HepG2 (cell line): ENCODE results near the gene HECTD4. TPM values are rescaled to one million over a fixed set of nuclear protein-coding genes. Genes with fewer than 3 reads are reported as not detected.

ENCODE experiments used
- ATAC-seq: fragments of 200-7000 bp; cut with Tn5 transposase; 3 replicates; pipeline ENCODE4 v1.9.1; 2020; ENCODE audit warnings: mild to moderate bottlenecking, moderate library complexity
- BruUV-seq: library from RNA; stranded (reverse); fragments of 400-500 nt; replicated peaks from 2 replicates; lab custom pipeline; 2021; lab: Mats Ljungman, UMichigan
- CTCF ChIA-PET: fragments of 300-600 bp; formaldehyde crosslinking; extraction: SDS; loops from one replicate; lab custom pipeline; 2021; ENCODE audit warnings: low total read pairs, inconsistent platforms, low intra/inter-chr PET ratio; lab: Yijun Ruan, JAX
- POLR2A ChIA-PET: fragments of 350-600 bp; sonication (Branson Sonifier 250); formaldehyde crosslinking; loops from one replicate; lab custom pipeline; 2020; ENCODE audit warnings: antibody characterized with exemption, inconsistent platforms; lab: Yijun Ruan, JAX
- DNase-seq: peaks from one replicate; pipeline ENCODE4 v3.0.0-alpha.2; 2015; ENCODE audit warnings: low spot score
- FAIRE-seq: peaks from 3 replicates; lab custom pipeline; 2011; peaks lifted over from hg19 to GRCh38; lab: Jason Lieb, UNC
- H2AFZ ChIP-seq: one replicate; pipeline ENCODE4 v1.6.1; 2011; ENCODE audit warnings: low read length, inconsistent platforms
- H3K27ac ChIP-seq: fragments of 300-600 bp; 3 replicates; pipeline ENCODE4 v1.8.0; 2011; ENCODE audit warnings: mixed run types, mild to moderate bottlenecking, mixed read lengths, low read length, inconsistent platforms; ENCODE audit not compliant: insufficient read depth; ENCODE audit errors: extremely low read length
- H3K27me3 ChIP-seq, 2 experiments: fragments of 200-600 bp in 1 of 2; 2 replicates in 1 of 2; 3 replicates in 1 of 2; pipeline versions ENCODE4 v1.6.0 to v1.8.0; 2011; ENCODE audit warnings: low read length in 2 of 2, mild to moderate bottlenecking in 2 of 2, moderate library complexity in 2 of 2, inconsistent platforms in 1 of 2; ENCODE audit not compliant: insufficient read depth in 2 of 2, control insufficient read depth in 1 of 2
- H3K36me3 ChIP-seq, 2 experiments: fragments of 200-600 bp in 1 of 2; replicated peaks in 1 of 2; 2 replicates in 1 of 2; 3 replicates in 1 of 2; pipeline versions ENCODE4 v1.5.1 to v1.8.0; 2011; ENCODE audit warnings: low read length in 2 of 2, inconsistent platforms in 1 of 2; ENCODE audit not compliant: insufficient read depth in 2 of 2, control insufficient read depth in 1 of 2
- H3K4me1 ChIP-seq: 2 replicates; pipeline ENCODE4 v1.5.1; 2012; ENCODE audit warnings: low read length, inconsistent platforms; ENCODE audit not compliant: insufficient read depth
- H3K4me2 ChIP-seq: 2 replicates; pipeline ENCODE4 v1.6.0; 2011; ENCODE audit warnings: low read depth, low read length, inconsistent platforms
- H3K4me3 ChIP-seq, 3 experiments: fragments of 200-600 bp in 1 of 3; sonication (generic), shearing (Covaris generic) in 1 of 3; replicated peaks in 1 of 3; 2 replicates each; pipeline ENCODE4 v1.5.1; 2011 to 2016; ENCODE audit warnings: low read length in 3 of 3, inconsistent platforms in 2 of 3, low read depth in 2 of 3, mild to moderate bottlenecking in 2 of 3, control low read depth in 1 of 3, mixed read lengths in 1 of 3; ENCODE audit not compliant: insufficient read depth in 1 of 3
- H3K79me2 ChIP-seq: one replicate; pipeline ENCODE4 v1.6.1; 2011; ENCODE audit warnings: low read length, inconsistent platforms; ENCODE audit not compliant: insufficient read depth
- H3K9ac ChIP-seq: 2 replicates; pipeline ENCODE4 v1.6.0; 2011; ENCODE audit warnings: mild to moderate bottlenecking, low read depth, low read length, inconsistent platforms; ENCODE audit not compliant: insufficient read depth
- H3K9me3 ChIP-seq: 2 replicates; pipeline ENCODE4 v1.5.1; 2012; ENCODE audit warnings: mild to moderate bottlenecking, low read length
- H4K20me1 ChIP-seq: 2 replicates; pipeline ENCODE4 v1.6.0; 2011; ENCODE audit warnings: inconsistent platforms, mild to moderate bottlenecking, low read length, moderate library complexity; ENCODE audit not compliant: insufficient read depth
- PAXIP1 ChIP-seq: sonication (generic); formaldehyde crosslinking; conservative IDR thresholded peaks from 2 replicates; pipeline ENCODE4 v1.4.0; 2020; ENCODE audit warnings: mild to moderate bottlenecking, missing genetic modification reagents, moderate library complexity
- SOX6 ChIP-seq, 2 experiments: fragments of 450-650 bp in 1 of 2; sonication (generic) in 1 of 2; formaldehyde crosslinking in 1 of 2; IDR thresholded peaks; 2 replicates each; pipeline versions ENCODE4 v1.4.0 to v1.6.1; 2017 to 2020; ENCODE audit warnings: antibody characterized with exemption in 1 of 2, mild to moderate bottlenecking in 1 of 2, missing genetic modification reagents in 1 of 2
- TAF15 ChIP-seq: fragments of 200-400 bp; formaldehyde crosslinking; IDR thresholded peaks from one replicate; pipeline ENCODE4 v1.6.1; 2018; ENCODE audit warnings: mild to moderate bottlenecking, low read depth, low read length; ENCODE audit not compliant: poor library complexity, severe bottlenecking
- TBX2 ChIP-seq: sonication (generic); formaldehyde crosslinking; IDR thresholded peaks from 2 replicates; pipeline ENCODE4 v1.5.0; 2020; ENCODE audit warnings: missing genetic modification reagents, mild to moderate bottlenecking, borderline replicate concordance
- ZKSCAN1 ChIP-seq: fragments of 150-350 bp; IDR thresholded peaks from 2 replicates; pipeline ENCODE4 v1.6.1; 2014; ENCODE audit warnings: low read length
- ZNF768 ChIP-seq: sonication (generic); formaldehyde crosslinking; IDR thresholded peaks from 2 replicates; pipeline ENCODE4 v1.4.0; 2020; ENCODE audit warnings: missing genetic modification reagents
- WGBS: methylation state at CpG from one replicate; pipeline ENCODE4 v1.1.6; 2017; ENCODE audit warnings: low lambda C conversion rate; 5-methylcytosine and 5-hydroxymethylcytosine counted together
- in situ Hi-C: cut with HindIII; loops from 2 replicates; pipeline ENCODE4 v1.10.0; 2017; ENCODE audit warnings: low pct_unique_long_range_greater_than_20kb; ENCODE audit not compliant: extremely low pct_ligation_motif_present
- intact Hi-C: fragments of 100-400 bp; cut with micrococcal nuclease; formaldehyde crosslinking; loops from one replicate; pipeline ENCODE4 v1.10.0; 2022; ENCODE audit not compliant: unreplicated experiment
- polyA plus RNA-seq, 8 experiments: library from polyadenylated mRNA; depleted of rRNA in 3 of 8; stranded (reverse) in 7 of 8; unstranded in 1 of 8; fragments of >200 nt; fragmentation: Illumina TruSeq in 4 of 8; extraction: Trizol in 4 of 8; gene quantifications; 2 replicates each; pipeline versions ENCODE4 v1.2.1 to v1.2.3, GENCODE V29; 2011 to 2016; ENCODE audit warnings: low read depth in 4 of 8, missing spikeins in 1 of 8, mixed read lengths in 1 of 8; ENCODE audit not compliant: insufficient read depth in 1 of 8
- total RNA-seq, 5 experiments: library from RNA; depleted of rRNA; stranded (reverse); fragments of >200 nt; fragmentation: Illumina TruSeq; extraction: Trizol; gene quantifications; 2 replicates each; pipeline ENCODE4 v1.2.3, GENCODE V29; 2016; ENCODE audit warnings: low read depth in 1 of 5
- TF ChIP-seq, protein P1 (sequence below): sonication (generic); formaldehyde crosslinking; IDR thresholded peaks from 2 replicates; pipeline ENCODE4 v1.4.0; 2020; ENCODE audit warnings: mild to moderate bottlenecking, missing genetic modification reagents

The HECTD4 gene
- total and polyA plus RNA-seq, 2 of the 13 experiments (the other 11 are each of a cell fraction or from before 2014, with no cell fraction given), result 9.0 to 11.4 TPM

GRCh38 chr12:112307317-112308011 is 74.8 kb downstream of the HECTD4 start:
- BruUV-seq, result no TSS peak

More at GRCh38 chr12:112307317-112308011, 74.8 kb downstream of the HECTD4 start:
- Histone ChIP-seq H3K27me3 (no peaks in the 10 kb centered on the region), H3K4me3 (no peak overlapping the region), H3K9me3 (no peaks in the 10 kb centered on the region), H4K20me1 (no peaks in the 10 kb centered on the region), H3K9ac (no peak overlapping the region), H3K79me2 (no peaks in the 10 kb centered on the region), H3K36me3 (peaks cover 5 to 29% of the 10 kb centered on the region in 2 experiments; a peak in 4 of 5 replicates), H3K4me1 (peaks cover 16% of the 10 kb centered on the region), H3K27ac (no peak overlapping the region), H3K4me2 (no peak overlapping the region), H2AFZ (no peak overlapping the region)
- POLR2A ChIA-PET, result no interaction called here
- peak; percentile 49; the same call in 1 of the 2 replicates for TF ChIP-seq TBX2 (CRISPR knock-in tag)
- TF ChIP-seq PAXIP1 (CRISPR knock-in tag), result 0 out of 2 replicates have a peak, but pooled peaks have one; percentile 10
- TF ChIP-seq ZKSCAN1, result peak; percentile 86; the same call in 1 of the 2 replicates
- TF ChIP-seq SOX6 (IDR thresholded peaks at IDR 0.05), result no peak
- 0 out of 2 replicates have a peak, but pooled peaks have one; percentile 35 for TF ChIP-seq SOX6 (CRISPR knock-in tag; IDR thresholded peaks at IDR 0.05)
- TF ChIP-seq ZNF768 (CRISPR knock-in tag), result peak; percentile 14; the same call in 1 of the 2 replicates
- TF ChIP-seq TAF15, result no peak
- TF ChIP-seq, protein P1, sequence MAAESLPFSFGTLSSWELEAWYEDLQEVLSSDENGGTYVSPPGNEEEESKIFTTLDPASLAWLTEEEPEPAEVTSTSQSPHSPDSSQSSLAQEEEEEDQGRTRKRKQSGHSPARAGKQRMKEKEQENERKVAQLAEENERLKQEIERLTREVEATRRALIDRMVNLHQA, result no peak
- peak; percentile 47; the same call in 1 of the 3 replicates for ATAC-seq
- WGBS, result 95% methylated on average over 2 of the region's 2 CpGs
- CTCF ChIA-PET, result no interaction called here
- no peak for DNase-seq
- no peak for FAIRE-seq
- in situ Hi-C loops (no loop called here), intact Hi-C loops (no loop called here)
